ENCODE measurements around the gene C11orf91.
A peak's percentile ranks its signal among the peaks of the same experiment; 100 is the strongest.
"Not testable (repeated sequence)": the region's sequence is repeated elsewhere in the genome, so short reads cannot be mapped to it uniquely, and the experiment has no call there.

Gene C11orf91, protein sequence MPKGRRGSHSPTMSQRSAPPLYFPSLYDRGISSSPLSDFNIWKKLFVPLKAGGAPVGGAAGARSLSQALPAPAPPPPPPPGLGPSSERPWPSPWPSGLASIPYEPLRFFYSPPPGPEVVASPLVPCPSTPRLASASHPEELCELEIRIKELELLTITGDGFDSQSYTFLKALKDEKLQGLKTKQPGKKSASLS

DNA sequence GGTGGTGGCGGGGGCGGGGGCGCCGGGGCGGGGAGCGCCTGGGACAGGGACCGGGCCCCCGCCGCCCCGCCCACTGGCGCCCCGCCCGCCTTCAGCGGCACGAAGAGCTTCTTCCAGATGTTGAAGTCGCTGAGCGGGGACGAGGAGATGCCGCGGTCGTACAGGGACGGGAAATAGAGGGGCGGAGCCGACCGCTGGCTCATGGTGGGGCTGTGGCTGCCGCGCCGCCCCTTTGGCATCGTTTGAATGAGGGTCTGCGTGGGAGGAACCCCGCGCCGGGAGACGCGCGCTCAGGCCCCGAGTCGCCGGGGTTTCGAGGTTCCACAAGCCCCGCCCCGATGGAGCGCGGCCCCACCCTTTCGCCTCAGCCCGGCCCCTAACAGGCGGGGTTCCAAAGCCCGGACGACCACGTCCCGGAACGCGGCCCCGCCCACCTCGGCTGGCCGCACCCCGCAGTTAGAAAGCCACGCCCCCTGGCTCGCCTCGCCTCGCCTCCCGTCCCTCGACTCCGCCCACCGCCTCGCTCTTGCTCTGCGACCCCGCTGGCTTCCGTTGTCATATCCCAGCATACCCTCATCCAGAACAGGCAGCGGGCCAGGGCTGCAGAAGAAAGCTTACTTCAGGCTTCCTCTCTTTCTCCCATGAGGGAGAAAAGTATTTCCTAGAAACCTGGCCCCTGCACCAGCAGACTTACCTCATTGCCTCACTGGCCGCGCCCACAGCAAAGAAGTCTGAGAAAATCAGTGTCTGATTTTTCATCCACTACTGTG, at the start of gene C11orf91:
C11orf91 (minus strand) TSS at position 325 of the 770 bp plus-strand sequence; CDS start at position 239, 86 bp downstream.
- peak; percentile 88 for DNase-seq

DNA sequence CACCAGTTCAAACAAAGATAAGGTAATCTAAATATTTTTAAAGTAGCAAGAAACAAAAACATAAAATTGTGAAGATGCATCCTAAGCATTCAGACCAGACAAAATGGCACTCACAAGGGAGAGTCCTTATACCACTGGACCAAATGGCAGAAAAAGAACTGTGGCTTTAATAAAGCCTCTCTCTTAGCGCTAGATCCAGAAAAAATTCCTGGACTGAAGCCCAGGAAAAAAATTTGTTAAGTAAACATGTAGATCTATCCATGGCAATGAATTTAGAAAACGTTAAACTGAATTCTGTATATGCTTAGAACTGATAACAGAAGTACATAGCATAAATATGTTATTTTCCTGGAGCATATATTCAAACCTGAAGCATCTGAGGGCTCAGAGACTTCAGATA, 47.4 kb upstream of the C11orf91 start:
- DNase-seq = no peak

DNA sequence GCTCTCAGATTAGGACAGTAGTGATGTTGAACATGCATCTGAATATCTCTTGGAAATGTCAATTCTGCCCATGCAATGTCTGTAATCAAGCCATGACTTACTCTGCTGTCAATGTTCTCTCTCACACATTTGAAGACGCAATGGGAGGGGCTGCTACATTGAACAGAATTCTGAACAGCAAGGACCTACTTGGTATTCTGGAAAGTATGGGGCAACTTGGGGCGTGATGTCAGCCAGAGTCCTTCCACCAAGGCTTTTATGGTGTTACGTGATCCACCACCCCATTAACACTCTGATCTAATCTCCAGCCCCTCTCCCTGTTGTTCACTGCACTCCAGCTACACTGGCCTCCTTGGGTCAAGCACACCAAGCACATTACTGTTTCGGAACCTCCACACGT, 42.7 kb upstream of the C11orf91 start:
- no peak for DNase-seq

DNA sequence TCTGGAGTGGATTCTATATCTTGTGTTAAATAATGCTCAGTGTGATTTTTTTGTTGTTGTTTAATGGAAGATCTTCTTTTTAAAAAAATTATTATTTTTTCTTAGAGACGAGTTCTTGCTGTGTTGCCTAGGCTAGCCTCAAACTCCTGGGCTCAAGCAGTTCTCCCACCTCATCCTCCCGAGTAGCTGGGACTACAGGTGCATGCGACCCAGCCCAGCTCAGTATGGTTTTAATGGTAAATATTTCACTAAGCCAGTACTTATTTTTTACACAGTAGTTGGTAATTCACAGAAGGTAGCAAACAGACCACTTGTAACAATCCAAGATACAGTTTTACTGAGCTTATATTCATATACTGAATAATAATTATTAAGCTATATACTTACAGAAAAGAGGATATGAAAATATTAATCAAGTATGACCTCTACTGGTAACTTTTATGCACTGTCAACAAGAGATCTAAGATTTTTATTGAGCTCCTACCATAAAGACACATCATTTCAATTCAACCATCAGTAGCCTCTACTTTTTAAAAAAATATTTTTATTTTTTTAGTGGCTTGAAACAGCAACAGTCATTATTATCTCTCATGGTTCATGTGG, 41.7 kb upstream of the C11orf91 start:
- peak; percentile 39 for DNase-seq

DNA sequence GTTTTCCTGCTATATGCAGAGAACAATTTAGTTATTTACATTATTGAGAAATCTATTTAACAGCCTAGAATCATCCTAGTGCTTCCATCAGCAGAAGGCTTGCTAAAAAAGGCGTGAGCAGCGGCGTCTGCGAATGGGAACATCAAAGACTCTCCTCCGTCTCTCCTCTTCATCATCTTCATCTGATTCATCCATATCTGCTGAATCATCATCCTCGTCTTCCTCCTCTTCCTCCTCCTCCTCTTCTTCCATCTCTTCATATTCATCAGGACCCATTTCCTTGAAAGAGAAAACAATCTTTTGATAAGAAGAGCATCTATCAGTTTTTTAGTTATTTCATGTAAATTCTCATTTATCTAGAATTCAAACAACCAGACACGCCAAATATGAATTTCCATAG, 41.2 kb upstream of the C11orf91 start:
- no peak for DNase-seq

DNA sequence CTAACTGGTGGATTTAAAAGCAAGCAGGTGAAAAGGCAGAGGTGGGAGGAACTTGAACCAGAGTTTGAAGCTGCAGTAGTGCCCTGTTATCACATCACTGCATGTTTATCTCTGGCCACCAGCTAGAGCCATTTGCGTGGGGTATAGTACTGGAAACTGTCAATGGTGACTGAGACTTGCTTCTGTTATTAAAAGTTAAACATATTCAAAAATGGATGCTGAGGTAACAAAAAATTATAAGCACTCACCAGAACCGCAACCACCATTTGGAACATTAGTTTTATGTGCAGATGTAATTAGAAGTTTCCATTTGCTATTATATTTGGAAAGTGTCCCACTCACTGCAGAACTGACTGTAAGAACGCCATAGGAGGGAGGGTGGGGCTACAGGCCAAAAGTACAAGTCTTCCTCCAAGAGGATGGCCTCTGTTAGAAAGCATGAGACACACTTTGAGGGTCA, 36.8 kb upstream of the C11orf91 start:
- no peak for DNase-seq

DNA sequence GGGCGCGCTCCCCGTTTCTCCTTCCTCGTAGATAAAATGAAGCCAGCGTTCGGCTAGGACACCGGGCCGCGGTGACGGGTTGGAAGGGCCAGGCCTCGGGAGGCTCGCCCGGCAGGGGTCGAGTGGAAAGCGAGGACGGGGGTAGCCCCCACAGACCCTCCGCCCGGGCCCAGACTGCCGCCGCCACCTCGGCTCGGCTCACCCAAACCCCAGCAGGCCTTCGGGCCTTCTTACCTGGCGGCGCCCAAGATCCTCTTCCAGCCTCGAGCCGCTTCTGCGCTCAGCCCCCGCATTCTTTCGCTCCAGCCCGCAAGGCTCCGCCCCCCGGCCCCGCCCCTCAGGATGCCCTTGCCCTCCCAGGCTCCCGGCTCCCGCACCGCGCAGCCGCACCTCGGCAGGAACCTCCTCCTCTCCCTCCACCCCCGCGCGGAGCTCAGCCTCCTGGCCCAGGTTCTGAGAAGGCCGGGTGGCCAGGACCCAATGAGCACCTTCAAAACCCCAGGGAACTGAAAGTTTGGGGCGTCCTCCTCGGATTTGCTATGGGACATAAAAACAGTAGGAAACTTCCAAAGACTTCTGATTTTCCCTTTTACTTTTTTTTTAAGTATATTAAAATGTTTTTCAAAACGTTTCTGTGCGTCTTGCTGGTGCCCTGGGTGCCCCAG, 35.7 kb upstream of the C11orf91 start, which contains the start of gene CD59:
CD59 (minus strand) TSS at position 276 of the 665 bp plus-strand sequence. CDS start 13,978 bp downstream, outside the sequence.
- peak; percentile 86 for DNase-seq

DNA sequence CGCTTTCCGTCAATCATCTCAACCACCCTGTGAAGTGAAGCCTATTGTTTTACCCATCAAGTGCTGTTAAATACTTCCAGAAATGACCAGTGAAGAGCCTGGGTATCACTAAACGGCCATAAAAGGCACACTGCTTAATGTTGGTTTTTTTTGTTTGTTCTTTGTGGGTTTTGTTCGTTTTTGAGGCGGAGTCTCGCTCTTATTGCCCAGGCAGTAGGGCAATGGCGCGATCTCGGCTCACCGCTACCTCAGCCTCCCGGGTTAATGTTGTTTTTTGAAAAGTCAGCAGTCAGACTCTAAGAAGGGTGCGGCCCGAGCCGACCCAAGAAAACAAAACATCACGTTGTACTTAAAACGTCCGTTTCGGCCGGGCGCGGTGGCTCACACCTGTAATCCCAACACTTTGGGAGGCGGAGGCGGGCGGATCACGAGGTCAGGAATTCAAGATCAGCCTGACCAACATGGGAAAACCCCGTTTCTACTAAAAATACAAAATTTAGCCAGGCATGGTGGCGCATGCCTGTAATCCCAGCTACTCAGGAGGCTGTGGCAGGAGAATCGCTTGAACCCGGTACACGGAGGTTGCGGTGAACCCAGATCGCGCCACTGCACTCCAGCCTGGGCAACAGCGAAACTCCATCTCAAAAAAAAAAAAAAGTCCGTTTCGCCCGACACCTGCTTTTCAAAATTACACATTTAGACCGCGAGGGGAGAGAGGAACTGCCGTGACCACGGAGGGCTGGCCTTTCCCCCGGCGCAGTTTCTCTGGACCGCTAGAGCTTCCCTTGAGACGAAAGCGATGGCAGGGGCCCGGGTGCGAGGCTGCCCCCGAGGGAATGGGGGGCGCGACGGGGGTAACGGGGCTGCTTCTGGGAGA, 34.9 kb upstream of the C11orf91 start:
- peak; percentile 38 for DNase-seq

DNA sequence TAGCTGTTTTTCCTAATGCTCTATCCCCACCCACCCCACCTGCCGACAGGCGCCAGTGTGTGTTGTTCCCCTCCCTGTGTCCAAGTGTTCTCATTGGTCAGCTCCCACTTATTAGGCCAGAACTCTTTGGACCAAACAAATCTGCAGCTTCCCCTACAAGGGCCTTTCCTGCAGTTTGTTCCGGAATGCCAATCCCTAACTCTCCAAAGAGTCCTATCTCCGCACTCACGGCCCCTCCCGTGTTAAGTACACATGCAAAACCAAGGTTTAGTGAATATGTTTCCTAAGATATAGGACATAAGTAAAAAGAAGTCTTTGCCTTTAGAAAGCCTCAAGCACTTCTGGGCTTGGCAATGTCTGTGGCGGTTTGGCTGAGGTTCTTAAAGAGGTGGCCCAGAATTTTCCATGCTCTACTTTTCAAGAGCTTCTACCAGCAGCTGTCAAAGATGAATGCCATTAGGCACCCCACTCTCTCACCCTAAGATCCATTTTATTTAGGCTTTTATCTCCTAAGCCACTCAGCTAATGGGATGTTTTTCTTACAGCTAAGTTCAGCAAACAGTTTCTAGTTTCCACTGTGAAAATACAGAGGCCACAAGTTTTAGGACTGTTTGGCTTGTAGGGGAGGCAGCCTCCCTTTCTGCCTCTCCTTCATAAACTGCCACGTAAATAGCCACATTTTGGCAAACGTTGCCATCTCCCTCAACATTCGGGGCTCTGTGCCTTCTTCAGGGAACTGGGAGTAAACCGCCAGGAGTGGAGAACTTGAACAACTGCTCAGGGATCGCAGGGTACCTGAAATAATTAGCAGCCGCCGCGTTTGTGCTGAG, 34.0 kb upstream of the C11orf91 start:
- DNase-seq = no peak

DNA sequence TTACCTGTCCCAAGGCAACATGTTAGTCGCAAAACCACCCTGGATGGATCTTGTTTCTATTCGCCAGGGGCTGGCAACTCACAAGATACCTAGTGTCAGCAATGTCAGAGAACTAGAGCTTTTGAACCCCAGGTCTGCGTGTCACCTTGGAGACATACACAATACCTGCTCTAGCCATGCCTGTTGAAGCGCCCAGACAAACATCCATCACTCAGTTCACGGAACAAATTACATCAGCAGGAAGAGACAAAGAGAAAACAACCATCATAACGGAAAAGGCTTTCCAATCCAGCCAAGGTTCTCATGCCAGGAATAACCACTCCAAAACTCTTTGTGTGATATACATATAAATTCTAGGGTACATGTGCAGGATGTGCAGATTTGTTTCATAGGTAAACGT, 33.4 kb upstream of the C11orf91 start:
- DNase-seq = no peak

DNA sequence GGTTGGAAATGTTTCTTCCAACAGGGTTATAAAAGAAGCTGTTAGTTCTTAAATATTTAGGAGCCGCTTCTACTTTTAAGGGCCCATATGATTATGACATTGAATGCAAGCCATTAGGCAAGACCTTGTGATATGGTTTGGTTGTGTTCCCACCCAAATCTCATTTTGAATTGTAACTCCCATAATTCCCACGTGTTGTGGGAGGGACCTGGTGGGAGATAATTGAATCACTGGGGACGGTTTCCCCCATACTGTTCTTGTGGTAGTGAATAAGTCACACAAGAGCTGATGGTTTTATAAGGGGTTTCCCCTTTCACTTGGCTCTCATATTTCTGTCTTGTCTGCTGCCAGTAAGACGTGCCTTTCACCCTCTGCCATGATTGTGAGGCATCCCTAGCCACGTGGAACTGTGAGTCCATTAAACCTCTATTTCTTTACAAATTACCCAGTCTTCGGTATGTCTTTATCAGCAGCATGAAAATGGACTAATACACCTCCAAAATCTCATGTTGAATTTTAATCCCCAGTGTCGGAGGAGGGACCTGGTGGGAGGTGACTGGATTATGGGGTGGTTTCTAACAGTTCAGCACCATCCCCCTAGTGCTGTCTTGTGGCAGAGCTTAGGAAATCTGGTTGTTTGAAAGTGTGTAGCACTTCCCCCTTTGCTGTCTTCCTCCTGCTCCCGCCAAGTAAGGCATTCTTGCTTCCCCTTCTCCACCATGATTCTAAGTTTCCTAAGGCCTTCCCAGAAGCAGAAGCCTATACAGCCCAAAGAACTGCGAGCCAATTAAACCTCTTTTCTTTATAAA, 31.3 kb upstream of the C11orf91 start:
- DNase-seq = no peak

DNA sequence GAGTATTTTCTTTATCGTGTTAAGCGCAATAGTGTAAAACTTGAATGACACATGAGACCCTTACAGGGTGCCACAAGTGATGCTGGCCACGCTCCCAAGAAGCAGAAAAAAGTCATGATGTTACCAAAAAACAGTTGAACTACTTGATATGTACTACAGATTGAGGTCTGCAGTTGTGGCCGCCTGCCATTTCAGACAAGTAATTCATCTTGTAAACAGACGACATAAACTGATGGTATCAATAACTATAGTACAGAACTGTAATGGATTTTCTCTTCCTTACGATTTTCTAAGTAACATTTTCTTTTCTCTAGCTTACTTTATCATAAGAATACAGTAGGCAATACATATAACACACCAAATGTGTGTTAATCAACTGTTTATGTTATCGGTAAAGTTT, 30.1 kb upstream of the C11orf91 start:
- no peak for DNase-seq

DNA sequence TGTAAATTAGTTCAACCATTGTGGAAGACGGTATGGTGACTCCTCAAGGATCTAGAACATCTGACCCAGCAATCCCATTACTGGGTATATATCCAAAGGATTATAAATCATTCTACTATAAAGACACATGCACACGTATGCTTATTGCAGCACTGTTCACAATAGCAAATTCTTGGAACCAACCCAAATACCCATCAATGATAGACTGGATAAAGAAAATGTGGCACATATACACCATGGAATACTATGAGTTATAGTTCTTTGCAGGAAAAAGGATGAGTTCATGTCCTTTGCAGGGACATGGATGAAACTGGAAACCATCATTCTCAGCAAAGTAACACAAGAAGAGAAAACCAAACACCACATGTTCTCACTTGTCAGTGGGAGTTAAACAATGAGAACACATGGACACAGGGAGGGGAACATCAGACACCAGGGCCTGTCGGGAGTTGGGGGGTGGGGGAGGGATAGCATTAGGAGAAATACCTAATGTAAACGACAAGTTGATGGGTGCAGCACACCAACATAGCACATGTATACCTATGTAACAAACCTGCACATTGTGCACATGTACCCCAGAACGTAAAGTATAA, 28.5 kb upstream of the C11orf91 start:
- DNase-seq = not testable (repeated sequence)

DNA sequence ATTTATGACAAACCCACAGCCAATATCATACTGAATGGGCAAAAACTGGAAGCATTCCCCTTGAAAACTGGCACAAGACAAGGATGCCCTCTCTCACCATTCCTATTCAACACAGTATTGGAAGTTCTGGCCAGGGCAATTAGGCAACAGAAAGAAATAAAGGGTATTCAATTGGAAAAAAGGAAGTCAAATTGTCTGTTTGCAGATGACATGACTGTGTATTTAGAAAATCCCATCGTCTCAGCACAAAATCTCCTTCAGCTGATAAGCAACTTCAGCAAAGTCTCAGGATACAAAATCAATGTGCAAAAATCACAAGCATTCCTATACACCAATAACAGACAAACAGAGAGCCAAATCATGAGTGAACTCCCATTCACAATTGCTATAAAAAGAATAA, 26.9 kb upstream of the C11orf91 start:
- DNase-seq = not testable (repeated sequence)

DNA sequence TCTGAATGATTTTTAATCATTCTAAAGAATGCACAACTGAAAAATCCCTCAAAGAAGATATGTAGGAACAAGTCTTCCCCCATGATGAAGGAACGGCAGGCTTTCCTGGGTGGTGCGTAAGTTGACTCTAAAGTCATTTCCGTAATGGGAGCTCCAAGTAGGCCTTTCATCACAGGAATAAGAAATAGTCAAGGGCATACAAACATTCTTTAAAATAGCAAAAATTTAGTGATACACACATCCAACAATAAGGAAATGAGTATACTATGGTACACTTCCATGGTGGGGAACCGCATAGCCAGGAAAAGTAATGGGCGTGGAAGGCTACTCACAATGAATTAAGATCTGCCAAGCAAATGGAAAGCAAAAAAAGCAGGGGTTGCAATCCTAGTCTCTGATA, 24.9 kb upstream of the C11orf91 start:
- DNase-seq = no peak

DNA sequence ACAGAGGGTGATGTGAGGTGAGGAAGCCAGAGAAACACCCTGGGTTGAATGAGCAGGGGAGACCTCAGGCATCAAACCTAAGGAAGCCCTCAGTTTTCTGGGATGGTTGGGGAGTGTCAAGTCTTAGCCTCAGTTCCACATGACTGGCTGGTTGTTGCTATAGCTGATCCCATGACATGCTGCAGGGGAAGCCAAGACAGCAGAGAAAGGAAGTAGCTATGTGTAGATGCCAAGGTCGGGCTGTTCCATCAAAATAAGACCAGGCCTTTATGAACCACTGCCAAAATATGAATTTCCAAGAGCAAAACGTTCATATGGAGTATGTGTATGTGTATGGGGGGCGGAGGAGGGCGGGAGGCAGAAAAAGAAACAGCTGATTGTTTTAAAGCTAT, 24.0 kb upstream of the C11orf91 start:
- no peak for DNase-seq

DNA sequence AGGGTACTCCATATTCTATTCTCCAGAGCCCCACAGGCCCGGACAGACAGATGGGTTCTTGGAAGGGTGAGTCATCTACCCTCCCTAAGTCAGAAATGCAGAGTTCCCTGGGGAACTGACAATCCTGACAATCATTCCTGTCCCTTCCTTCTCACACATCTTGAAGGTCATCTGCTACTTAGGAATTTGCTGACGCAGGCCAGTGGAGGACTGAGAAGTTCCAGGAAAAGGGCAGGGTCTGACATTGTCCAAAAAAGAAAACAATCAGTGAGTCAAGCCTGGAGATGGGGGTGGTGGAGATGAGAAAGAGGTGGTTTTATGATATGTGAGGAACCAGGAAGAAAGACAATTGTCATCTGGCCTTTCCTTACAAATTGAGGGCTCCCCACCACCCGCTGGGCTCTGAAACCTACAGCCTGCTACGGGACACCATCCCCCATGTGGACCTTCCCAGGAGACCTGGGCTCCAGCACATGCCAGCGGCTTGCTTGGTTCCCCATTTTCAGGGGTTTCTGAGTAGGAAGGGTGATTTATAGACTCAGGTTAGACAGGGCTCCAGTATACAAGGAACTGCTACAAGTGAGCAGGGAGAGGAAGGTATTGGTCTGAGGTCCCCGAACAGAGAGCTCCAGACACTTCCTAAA, 22.7 kb upstream of the C11orf91 start:
- DNase-seq = no peak

DNA sequence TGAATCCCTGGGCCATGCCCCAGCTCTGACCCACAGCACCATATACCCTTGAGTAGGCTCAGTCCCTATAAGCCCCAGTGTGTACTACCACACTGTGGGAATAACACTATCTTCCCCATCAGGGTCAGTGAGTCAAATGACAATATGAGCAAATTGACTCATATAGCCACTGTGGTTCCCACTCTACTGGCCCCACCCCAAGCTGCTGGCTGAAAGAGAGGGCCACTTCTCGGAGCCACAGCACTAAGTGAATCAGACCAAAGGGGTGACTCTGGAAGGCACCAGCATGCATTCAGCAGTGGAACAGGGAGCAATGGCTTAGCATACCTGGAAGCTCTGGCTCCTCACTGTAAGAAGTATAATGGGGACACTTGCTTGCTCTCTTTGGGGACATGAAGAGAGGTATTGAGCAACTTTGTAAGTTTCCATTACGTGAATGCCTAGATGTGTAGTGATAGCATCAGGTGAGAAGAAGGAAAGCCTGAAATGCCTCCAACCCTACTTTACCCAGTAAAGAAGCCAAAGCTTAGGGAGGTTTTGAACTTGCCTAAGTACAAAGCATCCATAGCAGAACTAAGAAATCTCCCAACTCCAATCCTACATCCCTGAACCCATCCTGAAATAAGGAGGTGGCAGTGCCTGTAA, 22.1 kb upstream of the C11orf91 start:
- DNase-seq = peak; percentile 24

DNA sequence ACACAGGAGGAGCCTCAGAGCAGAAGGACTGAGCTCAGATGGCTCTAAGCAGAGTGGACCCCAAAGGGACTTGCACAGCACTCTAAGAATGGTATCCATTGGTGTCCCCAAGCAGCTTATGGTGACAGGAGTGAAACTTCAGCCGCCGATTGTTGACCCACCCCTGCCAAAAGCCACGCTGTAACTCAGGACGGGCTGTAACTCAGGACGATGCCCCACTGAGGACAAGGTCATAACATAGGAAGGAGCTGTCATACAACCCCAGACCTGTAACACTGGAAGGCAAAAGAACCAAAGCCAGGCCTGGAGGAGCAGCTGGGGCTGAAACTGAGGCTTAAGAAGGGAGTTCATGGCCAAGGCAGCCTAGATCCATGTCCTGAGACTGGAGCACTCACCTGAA, 21.4 kb upstream of the C11orf91 start:
- no peak for DNase-seq

All from CD4-positive, alpha-beta T cell treated with Interleukin-4 for 4 hours (primary cell).